PFSK-1 (cell line): ENCODE measurements around the gene RASSF4.

Source experiments
- FOXP2 ChIP-seq: optimal IDR thresholded peaks from 2 replicates; pipeline ENCODE3; 2011; ENCODE audit warnings: borderline replicate concordance, control low read depth, inconsistent platforms; ENCODE audit not compliant: insufficient read depth; ENCODE audit errors: extremely low read length, extremely low read depth
- POLR2AphosphoS5 ChIP-seq: IDR thresholded peaks from 2 replicates; pipeline ENCODE4 v1.6.1; 2012; ENCODE audit warnings: low read depth, mild to moderate bottlenecking, control low read depth, low read length, moderate library complexity
- SIN3A ChIP-seq: IDR thresholded peaks from 2 replicates; pipeline ENCODE4 v1.6.1; 2012; ENCODE audit warnings: mild to moderate bottlenecking, low read length, moderate library complexity, borderline replicate concordance; ENCODE audit not compliant: insufficient read depth
- TAF1 ChIP-seq: IDR thresholded peaks from 2 replicates; pipeline ENCODE4 v1.6.1; 2012; ENCODE audit warnings: low read length, control low read depth, borderline replicate concordance; ENCODE audit not compliant: insufficient read depth
- TF ChIP-seq, protein P1 (sequence below), 2 experiments: IDR thresholded peaks; 2 replicates each; pipeline versions ENCODE4 v1.6.1 to v1.8.0; 2011 to 2012; ENCODE audit warnings: low read depth in 2 of 2, low read length in 2 of 2, control low read depth in 1 of 2, inconsistent platforms in 1 of 2, mild to moderate bottlenecking in 1 of 2, moderate library complexity in 1 of 2; ENCODE audit not compliant: insufficient read depth in 1 of 2

The RASSF4 gene

GRCh38 chr10:44926751-44927351 is 32.8 kb upstream of the RASSF4 start:
- TF ChIP-seq FOXP2 = no peak
- TF ChIP-seq POLR2AphosphoS5 = no peak
- no peak for TF ChIP-seq SIN3A
- TF ChIP-seq TAF1 = no peak
- TF ChIP-seq, protein P1, sequence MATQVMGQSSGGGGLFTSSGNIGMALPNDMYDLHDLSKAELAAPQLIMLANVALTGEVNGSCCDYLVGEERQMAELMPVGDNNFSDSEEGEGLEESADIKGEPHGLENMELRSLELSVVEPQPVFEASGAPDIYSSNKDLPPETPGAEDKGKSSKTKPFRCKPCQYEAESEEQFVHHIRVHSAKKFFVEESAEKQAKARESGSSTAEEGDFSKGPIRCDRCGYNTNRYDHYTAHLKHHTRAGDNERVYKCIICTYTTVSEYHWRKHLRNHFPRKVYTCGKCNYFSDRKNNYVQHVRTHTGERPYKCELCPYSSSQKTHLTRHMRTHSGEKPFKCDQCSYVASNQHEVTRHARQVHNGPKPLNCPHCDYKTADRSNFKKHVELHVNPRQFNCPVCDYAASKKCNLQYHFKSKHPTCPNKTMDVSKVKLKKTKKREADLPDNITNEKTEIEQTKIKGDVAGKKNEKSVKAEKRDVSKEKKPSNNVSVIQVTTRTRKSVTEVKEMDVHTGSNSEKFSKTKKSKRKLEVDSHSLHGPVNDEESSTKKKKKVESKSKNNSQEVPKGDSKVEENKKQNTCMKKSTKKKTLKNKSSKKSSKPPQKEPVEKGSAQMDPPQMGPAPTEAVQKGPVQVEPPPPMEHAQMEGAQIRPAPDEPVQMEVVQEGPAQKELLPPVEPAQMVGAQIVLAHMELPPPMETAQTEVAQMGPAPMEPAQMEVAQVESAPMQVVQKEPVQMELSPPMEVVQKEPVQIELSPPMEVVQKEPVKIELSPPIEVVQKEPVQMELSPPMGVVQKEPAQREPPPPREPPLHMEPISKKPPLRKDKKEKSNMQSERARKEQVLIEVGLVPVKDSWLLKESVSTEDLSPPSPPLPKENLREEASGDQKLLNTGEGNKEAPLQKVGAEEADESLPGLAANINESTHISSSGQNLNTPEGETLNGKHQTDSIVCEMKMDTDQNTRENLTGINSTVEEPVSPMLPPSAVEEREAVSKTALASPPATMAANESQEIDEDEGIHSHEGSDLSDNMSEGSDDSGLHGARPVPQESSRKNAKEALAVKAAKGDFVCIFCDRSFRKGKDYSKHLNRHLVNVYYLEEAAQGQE (IDR thresholded peaks at IDR 0.05; ENCODE audit: insufficient read depth in 1 of 2, low read depth in 2 of 2, low read length in 2 of 2) = no peak

DNA sequence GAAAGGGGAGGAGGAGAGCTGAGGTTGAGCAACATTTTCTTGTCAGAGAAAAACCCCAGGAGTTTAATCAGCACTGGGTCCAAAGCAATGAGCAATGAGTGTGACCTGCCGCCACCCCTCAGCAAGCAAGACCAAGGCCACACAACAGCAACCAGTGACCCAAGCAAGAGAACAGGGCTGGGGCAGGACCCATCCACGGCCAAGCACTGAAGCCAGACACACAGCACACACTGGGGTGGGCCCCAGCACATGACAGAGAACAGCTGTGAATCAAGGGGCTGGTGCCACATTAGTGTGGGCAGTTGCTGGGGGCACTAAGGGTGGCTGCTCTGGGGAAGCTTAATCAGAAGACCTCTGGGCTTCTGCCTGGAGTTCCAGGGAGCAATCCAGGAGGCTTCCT is 32.2 kb upstream of the RASSF4 start:
- no peak for TF ChIP-seq SIN3A
- TF ChIP-seq TAF1 = no peak
- TF ChIP-seq POLR2AphosphoS5 = no peak
- TF ChIP-seq, protein P1 (IDR thresholded peaks at IDR 0.05; ENCODE audit: insufficient read depth in 1 of 2, low read depth in 2 of 2, low read length in 2 of 2) = no peak
- no peak for TF ChIP-seq FOXP2

GRCh38 chr10:44928462-44928861 is 31.1 kb upstream of the RASSF4 start:
- no peak for TF ChIP-seq POLR2AphosphoS5
- TF ChIP-seq SIN3A = no peak
- no peak for TF ChIP-seq TAF1
- TF ChIP-seq, protein P1 (IDR thresholded peaks at IDR 0.05; ENCODE audit: insufficient read depth in 1 of 2, low read depth in 2 of 2, low read length in 2 of 2) = no peak
- TF ChIP-seq FOXP2 = no peak

DNA sequence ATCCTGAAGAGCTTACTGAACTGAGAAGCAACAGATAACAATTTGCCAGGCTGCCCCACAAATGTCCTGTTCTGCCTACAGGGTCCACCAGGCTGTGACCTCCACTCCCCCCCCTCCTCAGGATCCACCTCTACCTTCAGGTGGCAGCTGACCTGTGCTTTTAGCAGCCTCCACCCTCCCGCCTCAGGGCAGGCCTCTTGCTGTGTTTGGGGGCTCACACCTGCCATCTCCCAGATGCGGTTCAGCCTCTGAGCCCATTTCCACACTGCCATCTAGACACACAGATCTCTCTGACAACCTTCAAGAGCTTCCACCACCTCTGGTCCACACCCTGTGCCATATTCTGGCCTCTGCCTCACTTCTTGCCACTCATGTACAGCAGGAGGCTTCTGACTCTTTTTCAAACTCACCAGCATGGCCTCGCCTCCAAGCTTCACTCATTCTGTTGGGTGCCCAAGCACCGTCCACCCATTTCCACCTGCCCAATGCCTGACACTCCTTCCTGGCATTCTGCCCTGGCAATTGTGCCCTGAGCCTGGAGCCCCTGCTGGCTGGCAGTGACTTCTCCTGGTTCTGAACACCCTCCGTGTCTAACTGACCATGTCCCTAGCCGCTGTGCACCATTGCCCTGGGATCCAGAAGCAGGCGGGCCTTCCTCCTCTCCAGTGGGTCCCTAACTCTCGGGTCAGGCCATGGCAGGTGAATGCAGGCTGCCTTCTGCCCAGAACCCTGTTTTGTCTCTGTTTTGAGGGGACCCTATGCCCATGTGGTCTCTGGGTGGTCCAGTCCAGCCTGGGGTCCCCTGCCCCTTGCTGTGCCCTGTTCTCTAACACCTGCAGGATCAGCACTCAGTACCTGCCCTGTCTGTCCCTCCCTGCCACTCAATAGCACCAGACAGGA is 30.0 kb upstream of the RASSF4 start:
- TF ChIP-seq FOXP2 (no peak), SIN3A (no peak), POLR2AphosphoS5 (no peak), TAF1 (no peak)
- TF ChIP-seq, protein P1 (IDR thresholded peaks at IDR 0.05; ENCODE audit: insufficient read depth in 1 of 2, low read depth in 2 of 2, low read length in 2 of 2) = no peak
